ENCODE results near the gene SPRYD4.

DNA sequence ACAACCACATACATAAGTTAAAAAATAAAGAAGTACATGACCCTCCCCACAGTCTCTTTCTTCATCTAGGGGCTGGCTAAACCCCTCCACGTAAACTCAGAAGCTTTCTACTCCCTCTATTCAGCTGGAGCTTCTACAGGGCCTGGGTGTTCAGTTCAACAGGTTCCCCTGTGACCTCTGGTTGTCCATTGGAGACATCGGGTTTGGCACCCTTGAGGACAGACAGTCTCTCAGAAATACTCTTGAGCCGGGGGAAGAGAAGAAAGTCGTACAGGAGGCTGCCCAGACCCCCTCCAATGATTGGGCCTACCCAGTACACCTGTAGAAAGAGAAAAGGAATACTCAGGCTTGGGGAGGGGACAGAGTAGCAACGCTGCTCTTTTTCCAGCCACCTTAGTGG is 17.2 kb upstream of the SPRYD4 start:
- TF ChIP-seq, protein P1, sequence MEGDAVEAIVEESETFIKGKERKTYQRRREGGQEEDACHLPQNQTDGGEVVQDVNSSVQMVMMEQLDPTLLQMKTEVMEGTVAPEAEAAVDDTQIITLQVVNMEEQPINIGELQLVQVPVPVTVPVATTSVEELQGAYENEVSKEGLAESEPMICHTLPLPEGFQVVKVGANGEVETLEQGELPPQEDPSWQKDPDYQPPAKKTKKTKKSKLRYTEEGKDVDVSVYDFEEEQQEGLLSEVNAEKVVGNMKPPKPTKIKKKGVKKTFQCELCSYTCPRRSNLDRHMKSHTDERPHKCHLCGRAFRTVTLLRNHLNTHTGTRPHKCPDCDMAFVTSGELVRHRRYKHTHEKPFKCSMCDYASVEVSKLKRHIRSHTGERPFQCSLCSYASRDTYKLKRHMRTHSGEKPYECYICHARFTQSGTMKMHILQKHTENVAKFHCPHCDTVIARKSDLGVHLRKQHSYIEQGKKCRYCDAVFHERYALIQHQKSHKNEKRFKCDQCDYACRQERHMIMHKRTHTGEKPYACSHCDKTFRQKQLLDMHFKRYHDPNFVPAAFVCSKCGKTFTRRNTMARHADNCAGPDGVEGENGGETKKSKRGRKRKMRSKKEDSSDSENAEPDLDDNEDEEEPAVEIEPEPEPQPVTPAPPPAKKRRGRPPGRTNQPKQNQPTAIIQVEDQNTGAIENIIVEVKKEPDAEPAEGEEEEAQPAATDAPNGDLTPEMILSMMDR (IDR thresholded peaks at IDR 0.05): no peak
- no peak for TF ChIP-seq POLR2A (IDR thresholded peaks at IDR 0.05)

Measured in Peyer's patch (tissue), 4 donors.